ENCODE measurements around the gene PRKCB. TPM values are rescaled to one million over a fixed set of nuclear protein-coding genes. Genes with fewer than 3 reads are reported as not detected.

Gene PRKCB
- total RNA-seq, 3 donors from 2014 or later: 1.3 to 5.3 (median 4.7) TPM

GRCh38 chr16:23957287-23957686, 121.5 kb downstream of the PRKCB start:
- H3K4me3 ChIP-seq: no peak overlapping the region
- no peaks in the 10 kb centered on the region for H3K36me3 ChIP-seq
- TF ChIP-seq POLR2A (IDR thresholded peaks at IDR 0.05) (no peak), POLR2AphosphoS5 (IDR thresholded peaks at IDR 0.05) (no peak), CTCF (IDR thresholded peaks at IDR 0.05) (no peak)
- H3K4me1 ChIP-seq: no peaks in the 10 kb centered on the region
- H3K27ac ChIP-seq: no peak overlapping the region
- no peak for DNase-seq (ENCODE audit: low spot score in 2 of 2)
- no peaks in the 10 kb centered on the region for H3K27me3 ChIP-seq
- intact Hi-C loops (cut with DNase I; ENCODE audit: low total_unique reads): no loop called here
- no peaks in the 10 kb centered on the region for H3K9me3 ChIP-seq

GRCh38 chr16:23959072-23959751, 123.4 kb downstream of the PRKCB start:
- Histone ChIP-seq H3K27me3 (no peaks in the 10 kb centered on the region), H3K4me1 (no peaks in the 10 kb centered on the region), H3K4me3 (no peak overlapping the region), H3K9me3 (no peaks in the 10 kb centered on the region), H3K36me3 (no peaks in the 10 kb centered on the region), H3K27ac (no peak overlapping the region)
- TF ChIP-seq POLR2AphosphoS5 (IDR thresholded peaks at IDR 0.05) (no peak), CTCF (IDR thresholded peaks at IDR 0.05) (no peak), POLR2A (IDR thresholded peaks at IDR 0.05) (no peak)
- DNase-seq (ENCODE audit: low spot score in 2 of 2): no peak
- intact Hi-C loops (cut with DNase I; ENCODE audit: low total_unique reads): no loop called here

GRCh38 chr16:23959752-23960072, 123.9 kb downstream of the PRKCB start:
- Histone ChIP-seq H3K27me3 (no peaks in the 10 kb centered on the region), H3K4me1 (no peaks in the 10 kb centered on the region), H3K27ac (no peak overlapping the region), H3K4me3 (no peak overlapping the region), H3K9me3 (no peaks in the 10 kb centered on the region), H3K36me3 (no peaks in the 10 kb centered on the region)
- TF ChIP-seq CTCF (IDR thresholded peaks at IDR 0.05) (no peak), POLR2AphosphoS5 (IDR thresholded peaks at IDR 0.05) (no peak), POLR2A (IDR thresholded peaks at IDR 0.05) (no peak)
- no peak for DNase-seq (ENCODE audit: low spot score in 2 of 2)
- intact Hi-C loops (cut with DNase I; ENCODE audit: low total_unique reads): no loop called here

GRCh38 chr16:23960081-23960885, 124.5 kb downstream of the PRKCB start:
- Histone ChIP-seq H3K36me3 (no peaks in the 10 kb centered on the region), H3K9me3 (no peaks in the 10 kb centered on the region), H3K27me3 (no peaks in the 10 kb centered on the region), H3K4me1 (no peaks in the 10 kb centered on the region), H3K4me3 (no peak overlapping the region), H3K27ac (no peak overlapping the region)
- intact Hi-C loops (cut with DNase I; ENCODE audit: low total_unique reads): no loop called here
- TF ChIP-seq POLR2A (IDR thresholded peaks at IDR 0.05) (no peak), CTCF (IDR thresholded peaks at IDR 0.05) (no peak), POLR2AphosphoS5 (IDR thresholded peaks at IDR 0.05) (no peak)
- no peak for DNase-seq (ENCODE audit: low spot score in 2 of 2)

- no peak overlapping the region for H3K4me3 ChIP-seq
- no peaks in the 10 kb centered on the region for H3K4me1 ChIP-seq
- H3K36me3 ChIP-seq: no peaks in the 10 kb centered on the region
- DNase-seq (ENCODE audit: low spot score in 2 of 2): no peak
- H3K27ac ChIP-seq: no peak overlapping the region
- H3K9me3 ChIP-seq: no peaks in the 10 kb centered on the region
- intact Hi-C loops (cut with DNase I; ENCODE audit: low total_unique reads): no loop called here
- no peak for TF ChIP-seq POLR2AphosphoS5 (IDR thresholded peaks at IDR 0.05)
- TF ChIP-seq POLR2A (IDR thresholded peaks at IDR 0.05): no peak
- no peak for TF ChIP-seq CTCF (IDR thresholded peaks at IDR 0.05)
- H3K27me3 ChIP-seq: no peaks in the 10 kb centered on the region
These were observed 126.2 kb downstream of the PRKCB start for GRCh38 chr16:23962001-23962400.
